Nephron (organoid): Measurements from ENCODE around the gene KCNQ1.

Experiments
- H3K27ac Mint-ChIP-seq, 3 experiments: 2 replicates each; pipeline ENCODE4 v1.8.0; 2020; ENCODE audit warnings: mixed read lengths in 3 of 3, mild to moderate bottlenecking in 2 of 3, moderate library complexity in 1 of 3
- H3K27me3 Mint-ChIP-seq: 2 replicates; pipeline ENCODE4 v1.8.0; 2021; ENCODE audit warnings: low read depth, mild to moderate bottlenecking, moderate library complexity, mixed read lengths
- H3K36me3 Mint-ChIP-seq: 2 replicates; pipeline ENCODE4 v1.8.0; 2020; ENCODE audit warnings: low read depth, mixed read lengths
- H3K4me1 Mint-ChIP-seq: 2 replicates; pipeline ENCODE4 v1.8.0; 2020; ENCODE audit warnings: mixed read lengths
- H3K4me3 Mint-ChIP-seq, 3 experiments: 2 replicates each; pipeline ENCODE4 v1.8.0; 2020; ENCODE audit warnings: mild to moderate bottlenecking in 3 of 3, mixed read lengths in 3 of 3, moderate library complexity in 2 of 3
- H3K9me3 Mint-ChIP-seq: 2 replicates; pipeline ENCODE4 v1.8.0; 2020; ENCODE audit warnings: mixed read lengths
- TF ChIP-seq, protein P1 (sequence below), 3 experiments: fragments of 200-600 bp; sonication (generic); IDR thresholded peaks; one replicate each; pipeline ENCODE4 v1.5.0; 2021; ENCODE audit warnings: antibody characterized with exemption in 3 of 3; ENCODE audit not compliant: unreplicated experiment in 3 of 3

The KCNQ1 gene

DNA sequence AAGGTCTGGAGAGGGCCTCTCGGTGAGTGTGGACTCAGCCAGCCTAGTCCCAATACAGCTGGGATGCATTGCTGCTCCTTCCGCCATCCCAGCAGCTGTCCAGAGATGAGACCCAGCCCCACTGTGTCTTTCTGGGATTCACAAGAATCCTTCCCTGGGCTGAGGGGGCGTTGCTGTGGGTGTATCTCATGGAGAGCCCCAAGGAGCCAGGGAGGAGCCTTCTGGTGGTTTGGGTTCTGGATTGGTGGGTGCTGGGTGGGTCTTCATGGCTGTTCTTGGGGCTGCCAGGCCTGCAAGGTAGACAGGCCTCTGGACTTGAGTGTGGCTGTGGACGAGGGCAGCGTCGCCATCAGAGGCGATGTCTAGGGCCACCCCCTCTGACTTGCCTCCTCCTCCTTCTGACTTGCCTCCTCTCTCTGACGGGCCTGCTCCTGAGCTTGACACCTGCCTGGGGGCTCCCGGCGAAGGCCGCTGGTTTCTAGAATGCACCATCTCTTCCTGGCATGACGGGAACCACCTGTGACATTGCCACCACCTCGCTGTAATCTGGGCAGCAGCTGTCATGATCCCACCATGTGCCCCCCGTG is 17.2 kb downstream of the KCNQ1 start:
- Mint-ChIP-seq H3K4me3 (no peak overlapping the region), H3K9me3 (no peaks in the 10 kb centered on the region), H3K4me1 (peaks cover 12% of the 10 kb centered on the region), H3K27ac (no peak overlapping the region), H3K27me3 (peaks cover 10% of the 10 kb centered on the region), H3K36me3 (no peaks in the 10 kb centered on the region)
- TF ChIP-seq, protein P1, sequence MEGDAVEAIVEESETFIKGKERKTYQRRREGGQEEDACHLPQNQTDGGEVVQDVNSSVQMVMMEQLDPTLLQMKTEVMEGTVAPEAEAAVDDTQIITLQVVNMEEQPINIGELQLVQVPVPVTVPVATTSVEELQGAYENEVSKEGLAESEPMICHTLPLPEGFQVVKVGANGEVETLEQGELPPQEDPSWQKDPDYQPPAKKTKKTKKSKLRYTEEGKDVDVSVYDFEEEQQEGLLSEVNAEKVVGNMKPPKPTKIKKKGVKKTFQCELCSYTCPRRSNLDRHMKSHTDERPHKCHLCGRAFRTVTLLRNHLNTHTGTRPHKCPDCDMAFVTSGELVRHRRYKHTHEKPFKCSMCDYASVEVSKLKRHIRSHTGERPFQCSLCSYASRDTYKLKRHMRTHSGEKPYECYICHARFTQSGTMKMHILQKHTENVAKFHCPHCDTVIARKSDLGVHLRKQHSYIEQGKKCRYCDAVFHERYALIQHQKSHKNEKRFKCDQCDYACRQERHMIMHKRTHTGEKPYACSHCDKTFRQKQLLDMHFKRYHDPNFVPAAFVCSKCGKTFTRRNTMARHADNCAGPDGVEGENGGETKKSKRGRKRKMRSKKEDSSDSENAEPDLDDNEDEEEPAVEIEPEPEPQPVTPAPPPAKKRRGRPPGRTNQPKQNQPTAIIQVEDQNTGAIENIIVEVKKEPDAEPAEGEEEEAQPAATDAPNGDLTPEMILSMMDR (IDR thresholded peaks at IDR 0.05; ENCODE audit: unreplicated experiment in 3 of 3), result no peak

DNA sequence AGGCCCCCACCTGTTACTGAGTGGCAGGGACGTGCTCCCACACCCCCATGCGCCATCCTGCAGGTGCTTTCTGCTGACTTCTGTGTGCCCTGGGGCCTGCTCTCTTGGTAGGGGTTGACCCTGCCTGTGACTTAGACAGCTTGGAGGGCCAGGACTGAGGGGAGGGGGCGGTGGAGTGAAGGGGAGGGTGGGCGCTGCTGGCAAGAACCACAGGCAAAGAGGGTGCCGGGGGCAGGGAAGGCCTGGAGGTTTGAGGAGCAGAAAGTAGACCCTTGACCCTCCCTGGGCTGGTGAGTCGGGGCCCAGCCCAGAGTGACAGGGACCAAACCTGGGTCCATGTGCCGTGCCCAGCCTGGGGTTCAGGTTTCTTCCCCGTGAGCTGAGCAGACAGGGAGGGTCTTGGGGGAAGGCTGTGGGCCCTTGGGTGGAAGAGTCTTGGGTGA is 17.8 kb downstream of the KCNQ1 start:
- H3K27me3 Mint-ChIP-seq, result peaks cover 12% of the 10 kb centered on the region
- no peak overlapping the region for H3K27ac Mint-ChIP-seq
- H3K9me3 Mint-ChIP-seq, result no peaks in the 10 kb centered on the region
- H3K4me3 Mint-ChIP-seq, result no peak overlapping the region
- TF ChIP-seq, protein P1 (IDR thresholded peaks at IDR 0.05; ENCODE audit: unreplicated experiment in 3 of 3), result no peak
- H3K4me1 Mint-ChIP-seq, result peaks cover 12% of the 10 kb centered on the region
- H3K36me3 Mint-ChIP-seq, result no peaks in the 10 kb centered on the region

DNA sequence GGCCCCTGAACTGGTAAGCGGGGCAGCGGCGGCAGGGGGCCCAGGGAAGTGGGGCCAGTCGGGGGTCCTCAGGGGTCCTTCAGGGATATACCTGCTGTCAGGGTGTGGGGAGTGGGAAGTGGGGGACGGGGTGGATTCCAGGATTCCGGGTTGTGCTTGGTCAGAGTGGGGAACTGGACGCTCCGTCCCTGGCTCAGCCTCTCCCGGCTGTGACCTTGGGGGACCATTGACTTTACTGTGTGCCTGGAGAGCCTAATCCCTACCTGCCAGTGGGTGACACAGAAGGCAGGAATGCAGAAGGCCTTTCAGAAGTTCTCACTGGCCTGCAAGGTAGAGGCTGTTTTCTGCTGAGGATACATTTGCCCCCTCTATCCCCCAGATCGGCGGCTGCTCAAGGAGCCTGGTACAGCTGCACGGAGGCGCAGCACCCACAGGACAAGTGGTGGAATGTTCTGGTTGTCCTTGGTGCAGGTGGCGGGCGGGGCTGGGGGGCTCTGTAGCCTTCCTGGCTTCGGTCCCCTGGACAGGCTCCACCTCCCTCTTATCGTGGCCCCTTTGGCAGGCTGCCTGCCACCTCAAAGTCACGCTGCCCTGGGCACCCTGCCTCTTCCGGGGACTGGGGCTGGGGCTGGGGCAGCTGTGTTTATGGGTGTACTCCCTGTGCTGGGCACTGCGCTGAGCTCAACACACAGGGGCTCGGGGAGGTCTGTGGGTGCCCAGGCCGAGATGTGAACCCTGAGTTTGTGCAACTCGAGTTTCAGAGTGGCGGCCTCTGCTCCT is 18.4 kb downstream of the KCNQ1 start:
- no peak overlapping the region for H3K27ac Mint-ChIP-seq

DNA sequence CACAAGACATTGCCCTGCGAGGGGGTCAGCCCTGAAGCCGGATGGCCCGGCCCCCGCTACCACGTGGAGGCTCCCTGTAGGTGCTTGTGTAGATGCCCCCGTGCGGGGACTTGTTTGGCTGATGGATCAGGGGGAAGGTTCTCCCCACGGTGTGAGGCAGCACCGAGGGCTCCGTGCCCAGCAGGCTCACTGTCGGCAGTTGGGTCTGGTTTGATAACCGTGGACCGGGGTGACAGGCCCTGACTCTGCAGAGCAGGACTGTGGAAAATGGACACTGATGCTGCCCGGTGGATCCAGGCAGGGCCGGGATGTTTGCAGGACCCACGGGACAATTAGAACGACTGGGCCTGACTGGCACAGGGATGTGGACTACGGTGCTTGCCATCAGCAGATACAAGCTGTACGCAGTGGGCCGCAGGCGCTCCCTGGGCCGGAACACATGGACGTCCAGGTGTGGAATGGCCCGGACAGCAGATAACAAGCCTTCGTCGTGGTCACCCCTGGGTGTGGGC is 19.0 kb downstream of the KCNQ1 start:
- Mint-ChIP-seq H3K27ac (no peak overlapping the region), H3K4me3 (no peak overlapping the region), H3K27me3 (peaks cover 24% of the 10 kb centered on the region), H3K9me3 (no peaks in the 10 kb centered on the region), H3K36me3 (no peaks in the 10 kb centered on the region), H3K4me1 (peaks cover 17% of the 10 kb centered on the region)
- TF ChIP-seq, protein P1 (IDR thresholded peaks at IDR 0.05; ENCODE audit: unreplicated experiment in 3 of 3), result no peak

More for the DNA sequence above, 18.4 kb downstream of the KCNQ1 start:
- Mint-ChIP-seq H3K27me3 (peaks cover 18% of the 10 kb centered on the region), H3K4me3 (no peak overlapping the region), H3K36me3 (no peaks in the 10 kb centered on the region), H3K9me3 (no peaks in the 10 kb centered on the region), H3K4me1 (peaks cover 12% of the 10 kb centered on the region)
- TF ChIP-seq, protein P1 (IDR thresholded peaks at IDR 0.05; ENCODE audit: unreplicated experiment in 3 of 3), result no peak

DNA sequence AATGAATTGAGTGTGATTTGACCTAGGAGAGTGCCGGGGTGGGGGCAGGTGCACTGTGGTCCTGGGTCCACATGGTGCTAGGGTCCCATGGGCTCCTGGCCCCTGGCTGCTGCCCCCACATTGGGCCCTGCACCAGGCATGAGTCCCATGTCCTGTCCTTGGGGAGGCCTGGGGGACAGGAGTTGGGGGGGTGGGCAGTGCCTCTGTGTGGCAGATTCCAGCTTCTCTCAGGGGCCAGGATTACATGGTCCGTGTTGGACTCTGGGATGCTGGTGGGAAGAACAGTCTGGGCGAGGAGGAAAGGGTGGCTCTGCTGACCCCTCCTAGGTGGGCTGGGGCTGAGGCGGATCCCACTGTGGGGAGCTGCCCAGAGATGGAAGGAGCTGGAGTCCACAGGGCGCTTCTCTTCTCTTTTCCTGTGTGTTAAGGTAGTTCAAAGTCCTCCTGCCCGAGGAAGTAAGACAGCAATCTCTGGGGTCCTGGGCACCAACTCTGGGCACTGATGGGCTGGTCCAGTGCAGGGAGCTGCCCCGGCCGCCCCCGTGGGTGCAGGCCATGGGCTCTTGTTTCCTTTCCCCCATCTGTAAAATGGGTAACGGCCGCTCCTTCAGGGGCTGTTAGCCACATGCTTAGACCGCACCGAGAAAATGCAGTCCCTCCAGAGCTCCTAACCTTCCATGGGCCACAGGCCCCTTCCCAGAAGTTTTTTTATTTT is 19.8 kb downstream of the KCNQ1 start:
- Mint-ChIP-seq H3K36me3 (no peaks in the 10 kb centered on the region), H3K4me3 (no peak overlapping the region), H3K9me3 (no peaks in the 10 kb centered on the region), H3K4me1 (peaks cover 21% of the 10 kb centered on the region), H3K27me3 (peaks cover 32% of the 10 kb centered on the region), H3K27ac (no peak overlapping the region)
- TF ChIP-seq, protein P1 (IDR thresholded peaks at IDR 0.05; ENCODE audit: unreplicated experiment in 3 of 3), result no peak
